ENCODE results near the gene MYO5C. TPM values are rescaled to one million over a fixed set of nuclear protein-coding genes. Genes with fewer than 3 reads are reported as not detected.
A peak's percentile ranks its signal among the peaks of the same experiment; 100 is the strongest.

Gene MYO5C, protein sequence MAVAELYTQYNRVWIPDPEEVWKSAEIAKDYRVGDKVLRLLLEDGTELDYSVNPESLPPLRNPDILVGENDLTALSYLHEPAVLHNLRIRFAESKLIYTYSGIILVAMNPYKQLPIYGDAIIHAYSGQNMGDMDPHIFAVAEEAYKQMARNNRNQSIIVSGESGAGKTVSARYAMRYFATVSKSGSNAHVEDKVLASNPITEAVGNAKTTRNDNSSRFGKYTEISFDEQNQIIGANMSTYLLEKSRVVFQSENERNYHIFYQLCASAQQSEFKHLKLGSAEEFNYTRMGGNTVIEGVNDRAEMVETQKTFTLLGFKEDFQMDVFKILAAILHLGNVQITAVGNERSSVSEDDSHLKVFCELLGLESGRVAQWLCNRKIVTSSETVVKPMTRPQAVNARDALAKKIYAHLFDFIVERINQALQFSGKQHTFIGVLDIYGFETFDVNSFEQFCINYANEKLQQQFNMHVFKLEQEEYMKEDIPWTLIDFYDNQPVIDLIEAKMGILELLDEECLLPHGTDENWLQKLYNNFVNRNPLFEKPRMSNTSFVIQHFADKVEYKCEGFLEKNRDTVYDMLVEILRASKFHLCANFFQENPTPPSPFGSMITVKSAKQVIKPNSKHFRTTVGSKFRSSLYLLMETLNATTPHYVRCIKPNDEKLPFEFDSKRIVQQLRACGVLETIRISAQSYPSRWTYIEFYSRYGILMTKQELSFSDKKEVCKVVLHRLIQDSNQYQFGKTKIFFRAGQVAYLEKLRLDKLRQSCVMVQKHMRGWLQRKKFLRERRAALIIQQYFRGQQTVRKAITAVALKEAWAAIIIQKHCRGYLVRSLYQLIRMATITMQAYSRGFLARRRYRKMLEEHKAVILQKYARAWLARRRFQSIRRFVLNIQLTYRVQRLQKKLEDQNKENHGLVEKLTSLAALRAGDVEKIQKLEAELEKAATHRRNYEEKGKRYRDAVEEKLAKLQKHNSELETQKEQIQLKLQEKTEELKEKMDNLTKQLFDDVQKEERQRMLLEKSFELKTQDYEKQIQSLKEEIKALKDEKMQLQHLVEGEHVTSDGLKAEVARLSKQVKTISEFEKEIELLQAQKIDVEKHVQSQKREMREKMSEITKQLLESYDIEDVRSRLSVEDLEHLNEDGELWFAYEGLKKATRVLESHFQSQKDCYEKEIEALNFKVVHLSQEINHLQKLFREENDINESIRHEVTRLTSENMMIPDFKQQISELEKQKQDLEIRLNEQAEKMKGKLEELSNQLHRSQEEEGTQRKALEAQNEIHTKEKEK (N-terminal part only)
- total RNA-seq: 17.8 and 19.7 TPM in 2 replicates

DNA sequence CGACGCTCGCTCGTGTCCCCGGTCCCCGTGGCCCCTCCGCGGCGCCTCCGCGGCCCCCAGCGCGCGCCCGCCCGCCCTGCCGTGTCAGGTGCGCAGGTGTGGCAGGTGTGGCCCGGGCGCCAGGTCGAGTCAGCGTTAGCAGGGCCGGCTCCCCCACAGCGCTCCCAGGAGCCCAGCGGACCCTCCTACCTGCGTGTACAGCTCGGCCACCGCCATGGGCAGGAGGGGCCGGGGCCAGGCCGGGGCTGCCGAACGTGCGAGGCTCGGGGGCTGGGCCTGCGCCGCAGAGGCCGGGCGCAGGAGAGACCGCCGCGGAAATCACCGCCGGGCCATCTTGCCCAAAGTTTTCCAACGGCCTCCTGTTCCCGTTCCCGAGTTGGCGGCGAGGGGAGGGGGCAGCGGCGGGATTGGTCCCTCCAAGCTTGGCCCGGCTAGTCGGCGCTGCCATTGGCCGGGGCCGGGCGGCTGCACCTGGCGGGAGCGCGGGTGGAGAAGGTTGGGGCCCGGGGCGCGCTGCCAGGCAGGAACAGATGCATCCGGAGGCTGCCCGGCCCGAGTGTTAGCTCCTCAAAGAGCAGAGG, at the start of gene MYO5C:
MYO5C (minus strand) TSS at position 384 of the 581 bp plus-strand sequence; CDS start at position 216, 168 bp downstream.
- FAIRE-seq: no peak
- TF ChIP-seq, protein P1, sequence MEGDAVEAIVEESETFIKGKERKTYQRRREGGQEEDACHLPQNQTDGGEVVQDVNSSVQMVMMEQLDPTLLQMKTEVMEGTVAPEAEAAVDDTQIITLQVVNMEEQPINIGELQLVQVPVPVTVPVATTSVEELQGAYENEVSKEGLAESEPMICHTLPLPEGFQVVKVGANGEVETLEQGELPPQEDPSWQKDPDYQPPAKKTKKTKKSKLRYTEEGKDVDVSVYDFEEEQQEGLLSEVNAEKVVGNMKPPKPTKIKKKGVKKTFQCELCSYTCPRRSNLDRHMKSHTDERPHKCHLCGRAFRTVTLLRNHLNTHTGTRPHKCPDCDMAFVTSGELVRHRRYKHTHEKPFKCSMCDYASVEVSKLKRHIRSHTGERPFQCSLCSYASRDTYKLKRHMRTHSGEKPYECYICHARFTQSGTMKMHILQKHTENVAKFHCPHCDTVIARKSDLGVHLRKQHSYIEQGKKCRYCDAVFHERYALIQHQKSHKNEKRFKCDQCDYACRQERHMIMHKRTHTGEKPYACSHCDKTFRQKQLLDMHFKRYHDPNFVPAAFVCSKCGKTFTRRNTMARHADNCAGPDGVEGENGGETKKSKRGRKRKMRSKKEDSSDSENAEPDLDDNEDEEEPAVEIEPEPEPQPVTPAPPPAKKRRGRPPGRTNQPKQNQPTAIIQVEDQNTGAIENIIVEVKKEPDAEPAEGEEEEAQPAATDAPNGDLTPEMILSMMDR (IDR thresholded peaks at IDR 0.05; ENCODE audit: insufficient read depth, low read length, severe bottlenecking): no peak

DNA sequence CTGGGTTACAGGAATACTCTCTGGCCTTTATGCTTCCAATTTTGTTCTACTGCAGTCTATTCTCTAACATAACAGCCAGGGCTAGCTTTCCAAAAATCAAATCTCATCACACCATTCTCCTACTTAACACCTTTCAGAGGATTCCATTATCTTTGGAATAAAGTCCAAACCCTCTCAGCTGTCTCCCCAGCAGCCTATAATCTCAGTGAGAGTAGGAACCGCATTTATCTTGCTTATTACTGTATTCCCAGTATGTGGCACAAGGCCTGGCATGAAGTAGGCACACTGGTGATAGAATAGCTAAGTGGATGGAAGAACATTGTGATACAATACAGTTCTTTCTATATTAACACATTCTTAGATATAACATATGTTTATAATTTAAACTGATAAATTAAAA, 49.0 kb upstream of the MYO5C start:
- Histone ChIP-seq H3K27me3 (ENCODE audit: control insufficient read depth, insufficient read depth, low read length) (no peaks in the 10 kb centered on the region), H3K36me3 (ENCODE audit: control insufficient read depth, insufficient read depth, low read length) (no peaks in the 10 kb centered on the region), H3K4me3 (ENCODE audit: low read depth, low read length) (no peak overlapping the region)
- TF ChIP-seq, protein P1 (IDR thresholded peaks at IDR 0.05; ENCODE audit: insufficient read depth, low read length, severe bottlenecking): no peak
- FAIRE-seq (no peak), DNase-seq (ENCODE audit: low read depth) (no peak)

More for the DNA sequence above, at the start of gene MYO5C:
- Histone ChIP-seq H3K27me3 (ENCODE audit: control insufficient read depth, insufficient read depth, low read length) (no peaks in the 10 kb centered on the region), H3K4me3 (ENCODE audit: low read depth, low read length) (peak within 1 kb of the TSS; percentile 70), H3K36me3 (ENCODE audit: control insufficient read depth, insufficient read depth, low read length) (no peaks in the 10 kb centered on the region)
- peak; percentile 50 for DNase-seq (ENCODE audit: low read depth)

DNA sequence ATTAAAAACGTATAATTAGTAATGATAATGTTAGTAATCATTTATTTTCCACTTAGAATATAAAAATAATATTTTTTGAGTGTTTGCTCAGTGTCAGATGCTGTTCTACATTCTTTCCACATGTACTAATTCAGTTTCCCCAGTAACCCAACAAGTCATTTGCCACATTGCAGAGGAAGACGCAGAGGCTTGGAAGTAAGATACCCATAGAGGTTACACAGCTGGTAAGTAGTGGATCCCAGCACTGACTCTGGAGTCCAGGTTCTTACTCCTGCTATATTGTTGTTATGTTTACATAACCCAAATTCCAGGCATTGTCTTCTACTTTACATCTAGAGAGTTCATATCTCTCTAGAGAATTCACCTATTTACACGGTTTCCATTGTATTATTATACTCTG, 48.2 kb upstream of the MYO5C start:
- no peak for DNase-seq (ENCODE audit: low read depth)
- FAIRE-seq: no peak
- Histone ChIP-seq H3K36me3 (ENCODE audit: control insufficient read depth, insufficient read depth, low read length) (no peaks in the 10 kb centered on the region), H3K4me3 (ENCODE audit: low read depth, low read length) (no peak overlapping the region), H3K27me3 (ENCODE audit: control insufficient read depth, insufficient read depth, low read length) (no peaks in the 10 kb centered on the region)
- TF ChIP-seq, protein P1 (IDR thresholded peaks at IDR 0.05; ENCODE audit: insufficient read depth, low read length, severe bottlenecking): no peak

DNA sequence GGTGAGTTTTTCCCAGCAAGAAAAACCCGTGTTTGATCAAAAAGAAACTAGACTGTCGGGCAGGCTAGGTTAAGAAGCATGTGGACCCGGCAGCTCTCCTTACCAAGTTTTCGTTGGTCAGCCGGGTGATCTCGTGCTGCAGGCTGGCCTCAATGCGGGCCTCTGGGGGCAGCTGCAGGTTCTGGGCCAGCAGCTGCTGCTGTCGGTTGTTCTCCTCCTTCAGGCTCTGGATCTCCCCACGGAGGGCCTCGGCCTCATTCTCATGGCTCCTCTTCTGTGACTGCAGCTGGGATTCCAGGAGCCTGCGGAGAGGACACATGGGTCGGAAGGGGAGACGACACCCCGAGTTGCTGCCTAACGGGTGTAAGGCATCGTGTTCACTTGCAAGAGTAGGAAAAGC, 44.5 kb upstream of the MYO5C start:
- FAIRE-seq: no peak
- TF ChIP-seq, protein P1 (IDR thresholded peaks at IDR 0.05; ENCODE audit: insufficient read depth, low read length, severe bottlenecking): no peak
- DNase-seq (ENCODE audit: low read depth): no peak
- Histone ChIP-seq H3K36me3 (ENCODE audit: control insufficient read depth, insufficient read depth, low read length) (no peaks in the 10 kb centered on the region), H3K27me3 (ENCODE audit: control insufficient read depth, insufficient read depth, low read length) (no peaks in the 10 kb centered on the region), H3K4me3 (ENCODE audit: low read depth, low read length) (no peak overlapping the region)

DNA sequence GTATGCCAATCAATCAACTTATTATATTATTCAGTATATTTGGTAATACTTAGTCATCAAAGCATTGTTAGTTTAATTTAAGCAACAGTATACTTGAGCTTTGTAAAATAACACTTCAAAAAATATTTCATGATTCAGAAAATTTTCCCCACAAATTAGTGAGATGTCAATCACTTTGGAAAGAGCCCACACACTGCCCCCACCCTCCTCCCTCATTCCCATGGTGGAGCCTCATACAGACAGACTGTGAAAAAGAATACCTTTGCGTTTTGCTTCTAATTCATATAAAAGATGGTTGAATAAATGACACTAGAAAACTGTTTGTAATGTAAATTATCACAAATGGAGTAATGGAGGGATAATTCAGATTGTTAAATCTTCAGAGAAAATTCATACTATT, 43.3 kb upstream of the MYO5C start:
- TF ChIP-seq, protein P1 (IDR thresholded peaks at IDR 0.05; ENCODE audit: insufficient read depth, low read length, severe bottlenecking): no peak

More for the DNA sequence above, 43.3 kb upstream of the MYO5C start:
- no peaks in the 10 kb centered on the region for H3K27me3 ChIP-seq (ENCODE audit: control insufficient read depth, insufficient read depth, low read length)
- no peak overlapping the region for H3K4me3 ChIP-seq (ENCODE audit: low read depth, low read length)
- no peaks in the 10 kb centered on the region for H3K36me3 ChIP-seq (ENCODE audit: control insufficient read depth, insufficient read depth, low read length)
- DNase-seq (ENCODE audit: low read depth) (peak; percentile 23), FAIRE-seq (no peak)
